Activated T-cell treated with anti-CD3 and anti-CD28 coated beads for 4 hours (primary cell): Measurements from ENCODE around the gene CHST7.

Experiments
- DNase-seq: peaks from one replicate; pipeline ENCODE4 v3.0.0-alpha.2; 2020

CHST7 gene

DNA sequence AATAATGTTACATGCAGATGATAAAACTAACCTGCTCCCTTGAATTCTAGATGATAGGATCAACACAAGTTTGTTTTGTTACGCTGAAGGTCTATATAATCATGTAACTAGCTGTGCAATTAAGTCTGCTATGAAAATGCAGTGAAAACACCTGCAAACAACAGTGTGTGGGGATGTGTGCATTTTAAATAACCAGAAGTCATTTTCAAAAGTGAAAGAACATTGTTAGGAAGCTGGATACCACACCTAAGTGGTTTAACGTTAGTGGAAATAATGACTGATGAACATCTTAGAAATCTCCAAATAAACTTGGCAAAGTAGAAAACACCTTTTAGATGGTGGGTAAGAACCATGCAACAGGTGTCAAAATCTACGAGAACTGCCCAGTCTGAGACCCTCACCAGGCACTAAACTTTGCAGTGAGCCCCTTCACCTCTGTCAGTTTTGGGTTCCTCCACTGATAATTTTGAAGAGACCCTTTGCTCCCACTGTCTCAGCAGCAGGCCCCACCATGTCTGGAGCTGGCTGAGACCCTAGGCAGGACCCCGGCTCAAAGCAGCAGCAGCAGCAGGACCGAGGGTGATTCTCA lies 36.6 kb downstream of the CHST7 start:
- no peak for DNase-seq

DNA sequence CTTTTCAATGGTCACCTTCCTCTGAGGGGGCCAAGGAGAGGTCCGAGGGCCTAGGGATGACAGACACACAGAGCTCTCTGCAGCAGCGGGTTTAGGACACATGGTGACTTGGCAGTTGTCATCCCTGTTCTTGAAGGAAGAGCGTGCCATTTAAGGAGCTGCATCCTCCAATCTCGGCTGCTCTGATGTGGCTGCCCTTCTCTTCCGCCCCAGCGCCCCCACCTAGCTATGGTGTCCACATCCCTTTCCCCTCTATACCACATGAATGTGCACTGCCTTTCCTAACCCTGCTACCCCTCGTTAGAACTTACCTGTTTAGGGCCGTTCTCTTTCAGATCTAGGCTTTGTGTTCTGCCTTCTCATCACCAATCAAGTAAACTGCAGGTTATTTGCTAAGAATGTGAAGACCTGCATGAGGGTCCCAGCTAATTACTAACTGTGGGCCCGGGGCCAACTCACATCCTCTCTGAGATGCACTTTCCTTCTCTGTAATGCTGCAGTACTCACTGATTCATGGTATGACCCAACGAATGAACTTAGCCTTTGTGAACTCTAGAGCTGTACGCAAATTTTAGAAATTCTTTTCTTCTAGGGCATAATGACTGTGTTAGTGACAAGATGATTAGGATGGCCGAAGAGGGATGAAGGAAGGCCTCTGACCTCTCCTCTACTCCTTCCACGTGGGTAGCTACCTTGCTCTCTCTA lies 38.2 kb downstream of the CHST7 start:
- DNase-seq: no peak

DNA sequence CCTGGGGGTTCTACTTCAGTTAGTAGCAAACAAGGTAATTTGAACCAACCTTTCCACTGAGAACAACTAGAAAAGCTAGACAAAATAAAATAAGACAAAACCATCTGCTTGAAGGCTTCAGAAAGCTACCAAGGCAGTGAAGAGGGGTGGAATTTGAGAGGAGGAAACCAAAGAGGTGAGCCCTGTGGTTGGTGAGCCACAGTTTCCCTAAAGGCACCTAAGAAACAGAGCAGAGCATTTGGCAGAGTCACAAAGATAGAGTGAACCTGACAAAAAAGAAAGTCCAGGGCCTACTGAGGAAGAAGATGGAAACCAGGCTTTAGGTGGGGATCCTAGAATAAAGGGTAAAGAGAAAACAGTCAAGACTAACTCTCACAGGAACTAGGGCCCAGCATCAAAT lies 44.3 kb downstream of the CHST7 start:
- DNase-seq: no peak

DNA sequence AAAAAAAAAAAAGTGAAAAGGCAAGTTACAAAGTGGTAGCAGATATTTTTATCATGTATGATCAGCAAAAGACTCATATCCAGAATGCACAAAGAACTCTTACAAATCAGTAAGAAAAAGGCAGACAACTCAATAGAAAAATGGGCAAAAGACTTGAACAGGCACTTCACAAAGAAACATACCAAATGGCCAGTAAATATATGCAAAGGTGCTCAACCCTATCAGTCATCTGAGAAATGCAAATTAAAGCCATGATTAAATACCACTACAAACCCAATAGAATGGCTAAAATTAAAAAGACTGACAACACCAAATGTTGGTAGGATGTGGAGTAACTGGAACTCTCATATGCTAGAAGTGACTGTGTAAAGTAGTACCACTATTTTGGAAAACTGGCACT lies 45.4 kb downstream of the CHST7 start:
- DNase-seq: no peak

DNA sequence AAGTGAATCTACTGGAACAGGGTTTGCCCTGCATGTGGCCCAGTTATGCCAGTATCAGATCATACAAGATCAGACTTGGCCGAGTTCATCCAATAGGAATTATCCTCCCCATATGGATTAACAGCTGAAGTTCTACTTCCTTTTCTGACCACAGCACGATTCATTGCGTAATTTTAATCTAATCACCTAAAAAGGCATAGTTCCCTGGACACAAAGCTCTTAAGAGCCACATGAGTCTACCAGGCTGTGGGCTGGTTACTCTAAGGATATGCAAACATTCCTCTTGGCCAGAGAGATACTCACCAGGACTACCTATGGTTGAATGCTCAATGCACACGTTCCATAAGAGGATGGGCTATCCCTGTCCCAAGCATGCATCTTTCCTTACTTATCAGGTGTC lies 46.9 kb downstream of the CHST7 start:
- no peak for DNase-seq

DNA sequence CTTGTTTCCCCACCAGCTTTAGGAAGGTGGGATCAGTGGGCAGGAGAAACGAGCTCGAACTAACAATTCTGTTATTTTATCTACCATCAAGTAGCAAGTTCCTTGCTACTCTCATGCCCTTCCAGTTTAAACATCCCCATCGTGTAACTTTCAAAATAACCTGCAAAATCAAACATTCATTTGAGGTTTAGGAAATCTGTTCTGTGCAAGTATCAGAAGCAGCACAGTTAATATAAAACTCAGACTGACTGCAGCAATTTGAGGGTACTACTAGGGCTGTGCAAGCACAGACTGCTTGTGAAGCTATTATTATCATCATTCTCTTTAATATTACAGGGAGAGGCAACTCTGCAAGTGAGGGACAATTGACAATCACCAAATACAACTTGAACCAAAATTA lies 48.0 kb downstream of the CHST7 start:
- DNase-seq: no peak

DNA sequence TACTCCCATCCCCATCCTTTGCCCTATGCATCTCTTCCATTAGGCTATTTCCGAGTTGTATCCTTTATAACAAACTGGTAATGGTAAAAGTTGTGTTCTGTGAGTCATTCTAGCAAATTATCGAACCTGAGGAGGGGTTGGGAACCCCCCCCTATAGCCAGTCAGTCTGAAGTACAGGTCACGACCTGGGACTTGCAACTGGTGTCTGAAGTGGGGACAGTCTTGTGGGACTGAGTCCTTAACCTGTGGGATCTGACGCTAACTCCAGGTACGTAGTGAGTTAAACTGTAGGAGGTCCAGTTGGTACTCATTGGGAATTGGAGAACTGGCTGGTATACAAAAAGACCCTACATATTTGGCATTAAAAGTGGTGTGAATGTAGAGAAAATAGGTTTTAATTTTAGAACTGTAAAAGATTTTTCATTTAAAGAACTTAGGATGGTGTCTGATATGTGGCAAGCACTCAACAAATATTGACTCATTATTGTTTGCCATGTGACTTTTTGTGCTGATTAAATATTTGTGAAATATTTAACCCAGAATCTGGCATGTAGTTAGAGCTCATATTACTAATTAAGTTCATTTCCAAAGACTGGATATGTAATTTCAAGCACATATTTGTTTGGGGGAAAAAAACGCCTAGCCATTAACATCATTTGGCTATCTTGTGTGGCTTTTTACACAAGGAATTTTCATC lies 50.7 kb downstream of the CHST7 start:
- no peak for DNase-seq

DNA sequence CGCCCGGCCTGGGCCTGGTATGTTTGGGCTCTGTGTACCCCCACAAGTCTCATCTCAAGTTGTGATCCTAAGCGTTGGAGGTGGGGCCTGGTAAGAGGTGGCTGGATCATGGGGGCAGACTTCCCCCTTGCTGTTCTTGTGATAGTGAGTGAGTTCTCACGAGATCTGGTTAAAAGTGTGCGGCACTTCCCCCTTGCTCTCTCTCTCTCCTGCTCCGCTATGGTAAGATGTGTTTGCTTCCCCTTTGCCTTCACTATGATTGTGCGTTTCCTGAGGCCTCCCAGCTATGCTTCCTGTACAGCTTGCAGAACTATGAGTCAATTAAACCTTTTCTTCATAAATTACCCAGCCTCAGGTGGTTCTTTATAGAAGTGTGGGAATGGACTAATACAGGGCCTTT lies 53.0 kb downstream of the CHST7 start:
- DNase-seq: no peak

DNA sequence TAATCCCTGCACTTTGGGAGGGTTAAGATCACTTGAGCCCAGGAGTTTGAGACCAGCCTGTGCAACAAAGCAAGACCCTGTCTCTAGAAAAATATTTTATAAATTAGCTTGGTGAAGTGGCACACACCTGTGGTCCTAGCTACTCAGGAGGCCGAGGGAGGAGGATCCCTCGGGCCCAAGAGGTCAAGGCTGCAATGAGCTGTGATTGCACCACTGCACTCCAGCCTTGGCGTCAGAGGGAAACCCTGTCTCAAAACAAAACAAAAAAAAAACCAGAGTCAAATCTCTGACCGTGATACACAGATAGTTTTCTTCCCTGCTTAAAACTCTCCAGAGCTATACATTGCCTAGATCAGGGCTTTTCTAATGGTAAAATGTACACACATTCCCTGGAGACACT lies 53.5 kb downstream of the CHST7 start:
- DNase-seq: no peak

DNA sequence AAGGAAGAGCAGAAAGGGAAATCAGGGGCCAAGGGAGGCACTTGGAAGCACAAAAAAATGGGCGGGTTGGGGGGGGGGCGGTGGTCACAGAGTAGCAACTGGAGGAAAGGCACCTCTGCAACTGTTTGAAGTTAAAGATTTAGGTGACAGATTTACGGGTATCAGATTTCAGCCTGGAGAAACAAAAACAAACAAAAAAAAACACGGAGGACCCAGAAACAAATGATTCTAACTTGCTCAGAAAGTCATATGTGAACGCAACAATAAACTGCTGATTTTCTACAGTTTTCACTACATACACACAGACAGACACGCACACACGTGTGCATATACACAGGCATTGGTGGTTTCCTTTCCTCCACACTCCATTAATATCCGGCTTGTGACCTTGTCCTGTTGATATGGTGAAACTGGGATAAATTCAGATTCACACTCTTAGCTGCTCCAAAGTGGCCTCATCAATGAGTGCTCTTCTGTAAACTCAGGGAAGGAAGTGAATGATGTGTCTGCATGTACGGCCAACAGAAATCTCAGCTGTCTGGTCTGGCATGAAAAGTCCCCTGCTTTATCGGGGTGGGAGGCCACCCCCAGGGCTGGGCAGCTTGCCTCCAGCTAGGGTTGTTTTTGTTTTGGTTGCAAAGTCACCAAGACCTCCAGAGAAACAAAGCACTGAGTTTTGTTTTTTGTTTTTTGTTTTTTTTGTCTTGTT lies 54.3 kb downstream of the CHST7 start:
- no peak for DNase-seq

DNA sequence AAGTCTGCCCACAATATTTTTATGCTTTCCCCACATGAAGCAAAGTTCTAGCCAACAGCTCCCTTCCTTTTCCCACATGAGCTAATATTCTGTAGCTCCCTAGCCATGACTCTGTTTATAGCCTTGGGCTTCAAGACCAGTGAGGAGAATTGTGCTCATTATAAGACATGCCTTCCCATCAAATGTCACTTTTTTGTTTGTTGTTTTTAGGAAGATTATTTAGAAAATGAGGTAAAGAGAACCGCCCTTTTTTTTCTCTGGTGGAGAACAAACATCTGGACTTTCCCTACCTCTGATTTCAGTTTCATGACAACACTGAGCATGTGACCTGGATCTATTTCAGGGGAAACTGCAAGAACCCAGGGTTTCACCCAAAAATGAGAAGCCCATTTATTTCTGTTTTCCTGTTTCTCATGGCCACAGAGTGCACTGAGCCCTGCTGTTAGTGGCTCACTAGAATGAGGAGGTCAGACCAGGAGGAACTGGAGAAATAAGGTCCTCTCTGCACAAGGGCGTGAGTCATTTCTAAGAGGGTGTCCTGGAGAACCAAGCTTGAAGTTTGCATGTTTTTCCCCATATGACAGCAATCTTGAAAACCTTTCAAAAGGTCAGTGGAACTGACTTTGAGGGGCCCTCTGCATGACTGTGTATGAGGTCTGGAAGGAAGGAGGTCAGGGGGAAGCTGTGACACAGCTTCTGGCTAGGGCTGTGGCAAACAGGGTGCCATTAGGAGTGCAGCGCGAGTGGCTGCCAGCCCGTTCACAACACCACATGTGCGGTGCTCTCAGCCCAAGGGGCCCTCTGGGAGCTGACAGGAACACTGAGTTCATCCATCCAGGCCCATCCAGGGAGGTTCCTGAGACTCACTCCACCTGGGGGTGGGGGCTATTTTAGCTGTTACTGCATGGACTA lies 55.2 kb downstream of the CHST7 start:
- DNase-seq: no peak

DNA sequence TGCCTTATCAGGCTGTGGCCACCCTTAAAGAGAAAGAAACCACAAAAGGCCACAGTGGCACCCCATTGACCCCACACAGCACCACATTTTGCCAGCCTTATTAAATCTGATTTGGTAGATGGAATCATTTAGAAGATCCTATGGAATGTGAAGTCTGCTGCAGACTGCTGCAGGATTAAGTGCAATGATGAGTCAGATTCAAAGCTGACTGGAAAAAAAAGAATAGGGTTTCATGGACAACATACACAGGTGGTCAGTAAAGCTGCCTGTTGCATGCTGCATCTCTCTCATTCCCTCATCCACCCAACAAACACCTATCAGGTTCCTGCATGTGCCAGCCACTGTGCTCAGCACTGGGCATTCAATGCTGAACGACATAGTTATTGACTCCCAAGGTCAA lies 56.6 kb downstream of the CHST7 start:
- DNase-seq: no peak

DNA sequence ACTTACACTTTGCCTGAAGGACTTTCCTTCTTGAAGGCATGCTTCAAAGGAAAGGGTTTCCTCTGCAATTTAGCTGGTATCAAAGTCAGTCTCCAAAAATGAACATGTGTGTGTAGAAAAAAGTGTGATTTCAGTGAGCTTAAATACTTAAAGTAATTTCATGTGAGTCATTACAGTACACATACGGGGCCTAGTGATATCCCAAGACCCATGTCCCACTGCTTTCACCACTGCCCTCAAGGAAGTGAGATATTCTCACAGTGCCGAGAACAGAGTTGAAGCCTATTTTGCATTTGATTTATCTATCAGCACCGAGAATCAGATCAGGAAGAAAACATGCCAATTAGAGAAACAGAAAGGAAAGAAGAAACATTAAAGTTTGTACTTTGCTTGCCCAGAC lies 61.0 kb downstream of the CHST7 start:
- DNase-seq: no peak

DNA sequence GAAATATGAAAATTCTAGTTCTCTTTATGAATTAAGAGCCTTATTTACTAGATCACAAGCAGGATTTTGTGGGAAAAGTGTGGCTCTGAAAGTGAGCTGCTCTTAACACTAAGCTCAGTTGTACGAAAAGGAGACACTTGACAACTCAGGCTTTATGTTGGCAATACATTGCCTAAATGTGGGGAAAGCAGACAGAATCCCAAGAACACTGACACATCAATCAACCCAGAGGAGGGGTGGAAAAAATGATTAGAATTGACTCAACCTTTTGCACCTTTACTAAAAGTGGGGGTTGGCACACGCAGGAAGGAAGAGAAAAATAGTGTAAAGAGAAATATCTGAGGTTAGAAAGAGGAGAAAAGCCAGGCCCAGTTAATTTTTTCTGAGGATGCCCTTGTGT lies 61.6 kb downstream of the CHST7 start:
- DNase-seq: no peak

DNA sequence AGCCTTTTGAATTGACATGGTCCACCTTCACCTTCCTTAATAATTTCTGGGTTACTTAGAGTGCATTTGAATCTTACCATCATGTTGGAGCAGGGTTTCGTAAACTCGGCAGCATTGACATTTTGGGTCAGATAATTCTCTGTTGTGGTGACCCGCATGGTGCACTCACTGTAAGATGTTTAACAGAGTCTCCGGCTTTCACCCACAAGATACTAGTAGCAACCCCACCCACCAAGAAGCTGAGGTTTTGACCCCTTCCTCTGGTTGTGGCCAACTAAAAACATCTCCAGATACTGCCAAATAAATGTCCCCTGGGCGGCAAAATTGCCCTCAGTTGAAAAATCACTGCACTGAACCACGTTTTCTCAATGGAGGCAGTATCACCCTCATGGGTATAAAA lies 62.7 kb downstream of the CHST7 start:
- DNase-seq: no peak

DNA sequence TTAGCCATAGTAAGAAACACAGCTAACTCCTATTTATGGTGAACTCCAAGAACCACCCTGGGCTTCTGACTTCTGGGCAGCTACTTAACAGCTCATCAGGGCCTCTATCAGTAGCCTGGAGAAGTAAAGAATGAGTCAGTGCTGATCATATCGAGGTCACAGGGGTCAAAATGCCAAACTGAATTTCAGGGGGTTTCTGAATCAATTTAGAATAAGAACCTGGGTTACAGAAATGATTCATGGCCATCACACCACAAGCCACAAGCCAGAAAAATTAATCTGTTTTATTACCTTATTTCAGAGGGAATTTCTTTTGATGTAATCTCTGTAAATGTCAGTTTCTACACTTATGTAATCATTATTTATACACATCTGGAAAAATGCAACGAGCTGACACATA lies 64.4 kb downstream of the CHST7 start:
- DNase-seq: no peak

DNA sequence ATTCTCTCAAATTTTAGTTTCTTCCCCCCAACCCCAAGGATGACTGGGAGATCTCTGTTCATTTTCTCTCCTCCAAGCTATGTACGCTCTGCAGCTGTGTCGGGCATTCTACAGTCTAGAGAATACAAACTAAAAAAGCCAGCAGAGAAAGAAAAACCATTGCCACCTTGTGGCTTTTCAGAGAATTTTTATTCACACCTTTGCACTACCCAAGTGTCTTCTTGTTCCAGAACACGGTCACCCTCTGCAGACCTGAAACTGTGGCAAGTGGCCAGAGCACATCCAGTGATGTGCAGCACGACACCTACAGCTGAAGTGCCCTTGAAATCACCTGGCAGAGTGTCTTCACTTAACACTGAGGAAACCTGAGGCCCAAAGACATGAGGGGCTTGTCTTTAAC lies 68.6 kb downstream of the CHST7 start:
- DNase-seq: no peak

DNA sequence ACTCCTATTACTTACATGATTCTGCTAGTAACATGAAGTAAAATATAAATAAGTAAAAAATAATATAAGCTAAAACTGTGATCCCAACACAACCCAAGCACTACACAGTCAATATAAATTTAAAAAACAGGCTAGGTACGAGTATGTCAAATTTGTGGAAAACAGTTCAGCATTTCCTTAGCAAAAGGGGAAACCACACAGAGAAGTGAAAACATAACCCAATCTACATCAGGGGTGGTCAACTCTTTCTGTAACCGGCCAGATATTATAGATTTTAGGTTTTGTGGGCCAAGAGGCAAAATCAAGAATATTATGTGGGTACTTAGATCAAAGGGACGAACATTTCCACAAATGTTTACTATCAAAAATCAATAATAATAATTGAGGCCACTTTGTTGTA lies 70.1 kb downstream of the CHST7 start:
- DNase-seq: no peak

DNA sequence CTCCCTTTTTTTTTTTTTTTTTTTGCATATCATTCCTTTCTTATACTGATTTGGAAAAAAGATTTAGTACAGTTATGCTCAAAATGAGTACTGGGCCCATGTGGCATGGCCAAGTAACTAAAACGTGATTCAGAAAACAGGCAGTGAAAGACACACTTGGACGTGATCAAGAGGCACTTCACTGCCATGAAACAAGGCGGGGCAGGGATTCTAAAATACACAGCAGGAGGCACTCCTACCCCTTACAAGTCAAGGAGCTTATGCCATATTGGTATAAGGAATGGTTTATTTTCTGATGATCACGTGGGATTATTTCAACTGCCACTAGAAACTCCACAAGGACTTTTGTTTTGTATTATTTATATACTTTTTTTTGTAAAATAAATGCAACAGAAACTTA lies 72.0 kb downstream of the CHST7 start:
- DNase-seq: no peak

DNA sequence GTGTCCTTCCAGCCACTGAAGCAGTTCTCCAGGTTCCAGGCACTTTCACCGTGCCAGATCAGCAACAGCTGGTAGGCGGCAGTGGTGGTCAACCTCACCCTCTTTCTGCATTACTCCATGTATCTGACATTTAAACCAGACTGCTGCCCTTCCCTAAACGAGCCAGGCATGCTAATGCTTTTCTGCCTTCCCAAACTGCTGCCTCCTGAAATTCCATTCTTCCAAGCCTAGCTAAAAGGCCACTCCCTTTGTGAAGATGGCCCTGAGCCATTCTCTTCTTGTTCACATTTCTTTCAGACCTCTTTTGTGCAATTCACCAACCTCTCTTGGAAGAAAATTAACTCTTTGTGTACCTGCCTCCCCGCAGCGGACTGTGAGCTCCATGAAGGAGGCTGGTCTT lies 73.7 kb downstream of the CHST7 start:
- no peak for DNase-seq
